Endothelial cell of umbilical vein (primary cell): ENCODE data around the gene FAM234B.

Experiments used
- EZH2 ChIP-seq: IDR thresholded peaks from 2 replicates; pipeline ENCODE4 v1.6.1; 2012; ENCODE audit warnings: borderline replicate concordance, low read depth, mild to moderate bottlenecking, moderate library complexity, low read length, inconsistent platforms; ENCODE audit not compliant: severe bottlenecking
- FOS ChIP-seq: IDR thresholded peaks from 2 replicates; pipeline ENCODE4 v1.6.1; 2011; ENCODE audit warnings: mild to moderate bottlenecking, low read length, moderate library complexity, borderline replicate concordance; ENCODE audit not compliant: insufficient read depth
- MAX ChIP-seq: IDR thresholded peaks from 2 replicates; pipeline ENCODE4 v1.6.1; 2011; ENCODE audit not compliant: insufficient read depth, insufficient read length
- POLR2A ChIP-seq: IDR thresholded peaks from 2 replicates; pipeline ENCODE4 v1.6.1; 2012; ENCODE audit warnings: low read depth, mild to moderate bottlenecking, control low read depth, low read length
- TF ChIP-seq, protein P1 (sequence below), 2 donors: IDR thresholded peaks; 1 replicate in 1 of 2; 2 replicates in 1 of 2; pipeline ENCODE4 v1.5.1; 2011; ENCODE audit warnings: low read length in 2 of 2, mild to moderate bottlenecking in 2 of 2, moderate library complexity in 2 of 2, control low read depth in 1 of 2, inconsistent platforms in 1 of 2, low read depth in 1 of 2; ENCODE audit not compliant: insufficient read depth in 1 of 2; ENCODE audit errors: extremely low read depth in 1 of 2

GRCh38 chr12:13074396-13075117 is 30.4 kb downstream of the FAM234B start:
- TF ChIP-seq, protein P1, sequence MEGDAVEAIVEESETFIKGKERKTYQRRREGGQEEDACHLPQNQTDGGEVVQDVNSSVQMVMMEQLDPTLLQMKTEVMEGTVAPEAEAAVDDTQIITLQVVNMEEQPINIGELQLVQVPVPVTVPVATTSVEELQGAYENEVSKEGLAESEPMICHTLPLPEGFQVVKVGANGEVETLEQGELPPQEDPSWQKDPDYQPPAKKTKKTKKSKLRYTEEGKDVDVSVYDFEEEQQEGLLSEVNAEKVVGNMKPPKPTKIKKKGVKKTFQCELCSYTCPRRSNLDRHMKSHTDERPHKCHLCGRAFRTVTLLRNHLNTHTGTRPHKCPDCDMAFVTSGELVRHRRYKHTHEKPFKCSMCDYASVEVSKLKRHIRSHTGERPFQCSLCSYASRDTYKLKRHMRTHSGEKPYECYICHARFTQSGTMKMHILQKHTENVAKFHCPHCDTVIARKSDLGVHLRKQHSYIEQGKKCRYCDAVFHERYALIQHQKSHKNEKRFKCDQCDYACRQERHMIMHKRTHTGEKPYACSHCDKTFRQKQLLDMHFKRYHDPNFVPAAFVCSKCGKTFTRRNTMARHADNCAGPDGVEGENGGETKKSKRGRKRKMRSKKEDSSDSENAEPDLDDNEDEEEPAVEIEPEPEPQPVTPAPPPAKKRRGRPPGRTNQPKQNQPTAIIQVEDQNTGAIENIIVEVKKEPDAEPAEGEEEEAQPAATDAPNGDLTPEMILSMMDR (IDR thresholded peaks at IDR 0.05; ENCODE audit: extremely low read depth in 1 of 2, insufficient read depth in 1 of 2, low read depth in 1 of 2, low read length in 2 of 2) = no peak
- TF ChIP-seq POLR2A (no peak), EZH2 (no peak), FOS (no peak), MAX (no peak)
